ENCODE data around the gene HOXC9.

GRCh38 chr12:54031480-54031879 is 31.5 kb downstream of the HOXC9 start:
- no peak for TF ChIP-seq CTCF (IDR thresholded peaks at IDR 0.05 in 2 of 3, conservative IDR thresholded peaks at IDR 0.05 in 1 of 3; ENCODE audit: borderline replicate concordance in 1 of 3, insufficient read depth in 1 of 3, low read depth in 2 of 3, low read length in 2 of 3)
- TF ChIP-seq POLR2A (IDR thresholded peaks at IDR 0.05; ENCODE audit: borderline replicate concordance, extremely low read depth, insufficient read depth, insufficient read length): no peak
- TF ChIP-seq SP1 (IDR thresholded peaks at IDR 0.05; ENCODE audit: low read depth): no peak

All from HCT116 (cell line).